HG02763 (cell line): ENCODE measurements around the gene LCAT.
A peak's percentile ranks its signal among the peaks of the same experiment; 100 is the strongest.
"Not testable (repeated sequence)": the region's sequence is repeated elsewhere in the genome, so short reads cannot be mapped to it uniquely, and the experiment has no call there.

Source experiments
- ATAC-seq: cut with Tn5 transposase; IDR thresholded peaks from one replicate; pipeline ENCODE4 v1.9.1; 2021; ENCODE audit warnings: mild to moderate bottlenecking, moderate library complexity; ENCODE audit not compliant: unreplicated experiment

Gene LCAT

DNA sequence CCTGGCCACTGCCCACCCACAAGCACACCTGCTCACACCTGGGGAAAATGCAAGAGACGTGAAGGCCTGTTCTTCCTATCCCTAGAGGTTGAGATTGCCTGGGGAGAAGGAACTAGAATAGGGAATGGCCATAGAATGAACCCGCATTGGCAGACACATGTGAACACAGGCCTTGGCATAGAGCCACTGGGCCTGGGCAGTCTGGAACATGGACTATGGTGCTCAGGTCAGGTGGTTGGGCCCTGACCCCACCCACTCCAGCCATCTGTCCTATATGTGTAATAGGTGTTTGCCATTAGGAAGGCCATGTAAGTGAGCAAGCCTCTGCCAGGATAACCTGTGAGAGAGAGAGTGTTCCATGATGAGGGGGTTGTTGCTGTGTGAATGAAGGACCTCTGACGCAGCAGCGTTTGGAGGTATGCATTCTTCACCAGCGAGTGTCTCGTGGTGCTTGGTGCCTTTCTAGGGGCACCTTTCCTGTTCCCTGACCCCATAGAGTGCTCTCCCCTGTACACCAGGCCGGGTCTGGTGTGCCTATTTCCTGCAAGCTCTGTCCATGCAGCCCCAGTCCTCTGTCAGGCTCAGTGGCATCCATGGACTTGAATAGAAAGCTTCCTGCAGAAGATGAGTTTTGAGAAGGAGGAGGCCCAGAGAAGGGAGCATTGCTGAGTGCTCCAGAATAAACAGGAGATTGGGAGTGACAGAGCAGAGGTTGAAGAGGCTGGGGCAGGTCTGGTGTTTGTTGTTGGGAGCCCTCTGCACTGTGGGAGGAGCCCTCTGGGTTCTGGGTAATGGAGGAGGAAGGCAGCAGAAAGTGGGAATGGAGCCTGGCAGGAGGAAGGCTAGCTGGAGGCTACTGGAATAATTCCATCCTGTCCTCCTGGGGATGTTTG, 27.8 kb downstream of the LCAT start:
- no peak for ATAC-seq

DNA sequence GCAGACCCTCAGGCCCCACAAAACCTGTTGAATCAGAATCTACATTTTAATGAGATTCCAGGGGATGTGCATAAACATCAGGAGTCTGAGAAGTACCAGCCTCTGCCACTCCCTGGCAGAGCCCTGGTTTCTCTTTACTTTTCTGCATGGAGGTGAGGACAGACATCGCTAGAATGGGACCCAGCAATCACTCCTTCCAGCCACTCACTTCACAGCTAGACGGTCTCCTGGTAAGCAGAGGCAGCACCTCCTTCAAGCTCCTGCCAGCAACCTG, 28.5 kb downstream of the LCAT start:
- ATAC-seq = not testable (repeated sequence)

DNA sequence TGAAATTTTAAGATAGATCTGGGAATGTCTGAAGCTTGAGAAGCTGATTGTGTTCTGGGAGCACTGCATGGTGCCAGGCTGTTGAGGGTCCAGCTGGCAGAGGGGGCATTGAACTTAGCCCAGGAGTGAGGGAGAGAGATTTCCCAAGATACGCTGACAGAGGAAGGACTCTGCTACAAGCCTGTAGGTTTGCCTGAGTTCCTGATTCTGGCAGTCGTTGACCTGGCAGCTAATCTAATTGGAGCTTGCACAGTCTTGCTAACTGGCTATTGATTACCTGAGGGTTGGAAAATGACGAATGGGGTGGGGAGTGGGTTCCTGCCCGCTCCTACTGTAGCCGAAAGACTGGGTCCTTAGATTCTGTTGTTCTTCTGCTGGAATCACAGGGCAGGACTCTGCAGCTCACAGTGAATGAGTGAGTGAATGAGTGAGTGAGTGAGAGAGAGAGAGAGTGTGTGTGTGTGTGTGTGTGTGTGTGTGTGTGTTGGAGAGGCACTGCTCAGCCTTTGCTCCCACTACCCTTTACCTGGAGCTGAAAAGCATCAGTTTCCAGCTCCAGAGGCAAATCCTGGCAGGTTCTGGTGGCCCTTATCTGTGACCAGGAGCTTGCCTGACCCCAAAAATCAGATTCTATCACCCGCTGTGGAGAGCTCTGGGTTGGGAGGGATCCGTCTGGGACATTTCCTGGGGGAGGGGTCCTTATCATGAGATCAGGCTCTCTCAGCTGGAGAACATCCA, 29.0 kb downstream of the LCAT start:
- no peak for ATAC-seq

DNA sequence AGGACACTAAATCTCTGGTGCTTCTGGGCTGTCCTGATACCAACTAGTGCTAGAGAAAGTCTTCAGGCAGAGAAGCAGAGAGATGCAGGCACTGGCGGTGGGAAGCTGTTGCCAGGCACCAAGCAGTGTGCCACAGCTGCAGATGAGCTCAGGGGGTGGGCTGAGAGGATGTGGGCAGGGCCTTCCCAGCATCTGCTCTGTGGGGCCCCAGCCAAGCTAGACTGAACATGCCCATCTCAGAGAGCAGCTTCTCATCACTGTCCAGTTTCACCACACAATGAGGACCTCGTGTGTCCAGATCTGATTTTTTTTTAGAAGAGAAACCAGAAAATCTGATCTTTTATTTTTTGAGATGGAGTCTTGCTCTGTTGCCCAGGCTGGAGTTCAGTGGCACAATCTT, 33.8 kb downstream of the LCAT start:
- no peak for ATAC-seq

DNA sequence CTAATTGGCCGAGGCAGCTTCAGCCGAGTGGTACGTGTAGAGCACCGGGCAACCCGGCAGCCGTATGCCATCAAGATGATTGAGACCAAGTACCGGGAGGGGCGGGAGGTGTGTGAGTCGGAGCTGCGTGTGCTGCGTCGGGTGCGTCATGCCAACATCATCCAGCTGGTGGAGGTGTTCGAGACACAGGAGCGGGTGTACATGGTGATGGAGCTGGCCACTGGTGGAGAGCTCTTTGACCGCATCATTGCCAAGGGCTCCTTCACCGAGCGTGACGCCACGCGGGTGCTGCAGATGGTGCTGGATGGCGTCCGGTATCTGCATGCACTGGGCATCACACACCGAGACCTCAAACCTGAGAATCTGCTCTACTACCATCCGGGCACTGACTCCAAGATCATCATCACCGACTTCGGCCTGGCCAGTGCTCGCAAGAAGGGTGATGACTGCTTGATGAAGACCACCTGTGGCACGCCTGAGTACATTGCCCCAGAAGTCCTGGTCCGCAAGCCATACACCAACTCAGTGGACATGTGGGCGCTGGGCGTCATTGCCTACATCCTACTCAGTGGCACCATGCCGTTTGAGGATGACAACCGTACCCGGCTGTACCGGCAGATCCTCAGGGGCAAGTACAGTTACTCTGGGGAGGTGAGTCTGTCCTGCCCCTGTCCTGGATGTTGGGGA, 34.7 kb downstream of the LCAT start:
- no peak for ATAC-seq

DNA sequence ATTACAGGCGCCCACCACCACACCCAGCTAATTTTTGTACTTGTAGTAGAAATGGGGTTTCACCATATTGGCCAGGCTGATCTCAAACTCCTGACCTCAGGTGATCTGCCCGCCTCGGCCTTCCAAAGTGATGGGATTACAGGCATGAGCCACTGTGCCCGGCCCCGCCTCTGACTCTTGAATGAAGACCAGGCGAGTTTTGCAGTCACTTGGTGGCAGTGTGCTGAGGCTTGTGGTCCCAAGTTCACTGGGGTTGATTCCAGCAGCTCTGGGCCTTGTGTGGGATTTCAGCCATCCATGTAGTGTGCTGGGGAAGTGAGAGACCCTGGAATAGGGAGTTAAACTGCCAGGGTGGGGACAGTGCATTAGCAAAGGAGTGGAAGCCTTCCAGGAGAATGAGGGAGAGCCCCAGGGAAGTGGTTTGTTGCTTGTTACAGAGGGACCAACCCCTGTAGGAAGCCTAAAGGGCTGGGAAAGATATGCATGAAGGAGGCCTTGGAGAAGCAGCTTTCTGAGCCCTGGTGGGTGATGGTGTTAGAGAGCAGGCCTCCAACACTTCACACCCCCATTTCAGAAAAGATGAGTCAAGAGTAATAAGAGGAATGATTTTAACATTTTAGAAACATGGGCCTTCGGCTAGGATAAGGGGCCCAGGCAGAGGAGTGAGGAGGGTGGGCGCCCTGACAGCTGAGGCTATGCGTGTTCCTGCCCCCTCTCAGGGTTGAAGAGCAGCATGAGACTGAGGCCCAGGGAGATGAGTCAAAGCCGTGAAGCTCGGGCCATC, 36.3 kb downstream of the LCAT start:
- no peak for ATAC-seq

DNA sequence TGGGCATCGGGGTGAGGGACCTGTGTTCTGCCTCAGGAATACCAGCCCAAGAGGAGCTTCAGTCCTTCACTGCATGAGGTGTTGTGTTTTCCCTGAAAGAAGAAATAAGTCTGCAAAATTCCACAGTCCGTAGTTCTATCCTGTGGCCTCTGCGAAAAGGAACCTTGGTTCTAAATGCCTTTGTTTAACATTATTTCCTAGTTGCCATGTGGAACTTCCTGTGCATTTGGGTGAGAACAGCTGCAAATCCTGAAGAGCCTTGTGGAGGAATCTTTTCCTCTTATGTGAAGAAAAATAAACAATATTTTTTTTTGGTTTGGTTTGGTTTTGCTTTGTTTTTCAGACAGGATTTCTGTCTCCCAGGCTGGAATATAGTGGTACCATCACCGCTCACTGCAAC, 41.1 kb downstream of the LCAT start:
- no peak for ATAC-seq

DNA sequence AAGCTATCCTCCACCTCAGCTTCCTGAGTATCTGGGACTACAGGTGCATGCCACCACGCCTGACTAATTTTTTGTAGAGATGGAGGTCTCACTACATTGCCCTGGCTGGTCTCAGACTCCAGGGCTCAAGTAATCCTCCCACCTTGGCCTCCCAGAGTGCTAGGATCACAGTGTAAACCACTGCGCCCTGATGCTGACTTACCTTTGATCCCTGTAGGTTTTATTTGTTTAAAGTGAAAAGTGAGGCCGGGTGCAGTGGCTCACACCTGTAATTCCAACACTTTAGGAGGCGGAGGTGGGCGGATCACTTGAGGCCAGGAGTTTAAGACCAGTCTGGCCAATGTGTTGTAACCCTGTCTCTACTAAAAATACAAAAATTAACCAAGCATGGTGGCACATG, 42.2 kb downstream of the LCAT start:
- no peak for ATAC-seq

DNA sequence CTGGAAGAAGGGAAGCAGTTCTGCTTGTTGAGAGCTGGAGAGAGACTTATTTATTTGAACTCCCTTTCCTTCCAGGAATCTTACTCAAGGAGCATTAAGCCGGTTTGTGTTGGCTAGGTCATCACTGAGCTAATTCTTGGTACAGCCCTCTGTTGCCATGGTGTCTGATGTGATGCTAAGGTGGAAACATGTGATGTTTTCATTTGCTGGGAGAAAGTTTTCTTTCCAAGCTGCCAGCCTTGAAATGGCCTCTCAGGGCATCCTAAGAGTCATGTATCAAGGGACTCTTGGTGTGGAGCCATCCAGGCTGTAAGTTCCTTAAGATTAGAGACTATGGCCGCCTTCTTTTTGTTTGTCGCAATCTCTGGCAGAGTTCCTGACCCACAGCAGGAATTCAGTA, 46.7 kb downstream of the LCAT start:
- ATAC-seq = no peak

DNA sequence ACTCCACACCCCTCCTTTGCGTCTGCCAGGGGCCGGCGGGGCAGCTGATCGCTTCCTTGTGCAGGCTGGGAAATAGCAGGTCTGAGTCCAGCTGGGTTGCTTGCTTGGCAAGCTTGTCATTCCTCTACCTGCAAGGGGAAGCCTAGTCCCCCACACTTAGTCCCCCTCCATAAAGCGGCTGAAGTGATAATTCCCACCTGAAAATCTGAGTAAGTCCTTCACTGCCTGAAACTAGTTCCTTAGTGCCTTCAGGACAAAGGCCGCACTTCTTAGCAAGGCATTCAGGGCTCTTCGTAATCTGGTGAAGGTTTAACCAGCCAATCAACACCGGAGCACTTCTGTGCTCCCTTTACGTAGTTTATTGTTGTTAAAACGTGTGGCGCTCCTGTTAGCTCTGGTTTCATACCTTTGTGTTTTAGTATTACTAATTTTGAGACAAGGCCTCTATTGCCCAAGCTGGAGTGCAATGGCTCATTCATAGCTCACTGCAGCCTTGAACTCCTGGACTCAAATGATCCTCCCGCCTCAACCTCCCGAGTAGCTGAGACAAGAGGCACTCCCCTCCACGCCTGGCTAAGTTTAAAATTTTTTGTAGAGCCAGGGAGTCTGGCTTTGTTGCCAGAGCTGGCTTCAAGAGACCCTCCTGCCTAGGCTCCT, 50.0 kb downstream of the LCAT start:
- ATAC-seq = no peak

DNA sequence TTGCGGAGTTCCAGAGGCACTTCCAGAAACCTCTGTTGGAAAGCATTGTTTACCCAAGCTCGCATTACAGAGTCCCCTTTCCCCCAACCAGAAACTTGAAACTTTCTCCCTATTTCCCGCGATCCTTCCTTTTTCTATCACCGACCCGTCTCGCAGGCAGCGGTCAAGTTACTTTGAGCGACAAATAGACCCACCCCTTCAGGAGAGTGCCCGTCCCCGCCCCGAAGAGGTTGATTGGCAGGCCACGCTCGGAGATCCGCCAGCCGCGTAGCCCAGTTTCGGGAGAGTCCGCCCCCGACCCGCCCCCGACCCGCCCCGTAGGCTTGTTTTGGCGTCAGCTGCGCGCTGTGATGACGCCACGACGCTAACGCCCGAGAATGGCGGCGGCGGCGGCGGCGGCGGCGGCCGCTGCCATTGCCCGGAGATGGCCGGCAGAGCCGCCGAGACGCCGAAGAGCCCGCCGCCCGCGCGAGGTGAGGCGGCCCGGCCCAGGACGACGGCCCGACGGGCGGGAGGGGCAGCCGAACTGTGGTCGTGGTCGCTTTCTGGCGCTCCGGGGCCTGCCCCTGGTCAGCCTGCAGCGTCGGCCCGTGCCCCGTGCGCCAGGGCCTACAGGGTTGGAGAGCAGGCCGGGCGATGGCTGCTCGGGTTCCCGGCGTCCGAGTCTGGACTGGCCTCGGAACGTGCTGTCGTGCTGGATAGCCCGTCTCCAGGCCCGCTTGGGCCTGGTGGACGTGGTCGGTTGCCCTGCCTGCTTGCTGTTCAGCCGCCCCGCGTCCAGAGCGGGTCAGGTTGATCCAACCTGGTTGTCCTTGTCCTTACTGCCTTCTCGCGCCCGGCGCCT, 50.8 kb downstream of the LCAT start, which contains the start of gene PSKH1:
Gene PSKH1, plus strand, starts transcription at position 356 of the 844 bp plus-strand sequence. CDS start 15,496 bp downstream, outside the sequence.
- peak; percentile 83 for ATAC-seq

DNA sequence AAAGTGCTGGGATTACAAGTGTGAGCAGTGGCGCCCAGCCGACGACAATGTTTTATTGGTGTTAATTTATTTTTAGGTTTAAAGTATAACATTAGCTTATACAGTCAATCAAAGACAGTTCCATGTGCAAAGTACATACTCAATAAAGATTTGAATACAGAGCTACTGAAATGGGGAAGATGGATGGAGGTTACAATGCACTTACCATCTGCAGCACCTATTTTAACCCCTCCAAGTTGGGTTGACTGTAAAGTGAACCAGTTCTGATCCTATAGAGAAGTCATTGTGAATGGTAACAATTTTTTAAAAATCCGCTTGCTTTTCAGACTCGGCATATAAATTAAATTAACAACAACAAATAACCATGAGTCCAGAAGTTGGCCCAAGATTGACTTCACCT, 51.5 kb downstream of the LCAT start:
- ATAC-seq = no peak
